ENCODE data around the gene CTNNA2.
A peak's percentile ranks its signal among the peaks of the same experiment; 100 is the strongest.

CTNNA2 gene

DNA sequence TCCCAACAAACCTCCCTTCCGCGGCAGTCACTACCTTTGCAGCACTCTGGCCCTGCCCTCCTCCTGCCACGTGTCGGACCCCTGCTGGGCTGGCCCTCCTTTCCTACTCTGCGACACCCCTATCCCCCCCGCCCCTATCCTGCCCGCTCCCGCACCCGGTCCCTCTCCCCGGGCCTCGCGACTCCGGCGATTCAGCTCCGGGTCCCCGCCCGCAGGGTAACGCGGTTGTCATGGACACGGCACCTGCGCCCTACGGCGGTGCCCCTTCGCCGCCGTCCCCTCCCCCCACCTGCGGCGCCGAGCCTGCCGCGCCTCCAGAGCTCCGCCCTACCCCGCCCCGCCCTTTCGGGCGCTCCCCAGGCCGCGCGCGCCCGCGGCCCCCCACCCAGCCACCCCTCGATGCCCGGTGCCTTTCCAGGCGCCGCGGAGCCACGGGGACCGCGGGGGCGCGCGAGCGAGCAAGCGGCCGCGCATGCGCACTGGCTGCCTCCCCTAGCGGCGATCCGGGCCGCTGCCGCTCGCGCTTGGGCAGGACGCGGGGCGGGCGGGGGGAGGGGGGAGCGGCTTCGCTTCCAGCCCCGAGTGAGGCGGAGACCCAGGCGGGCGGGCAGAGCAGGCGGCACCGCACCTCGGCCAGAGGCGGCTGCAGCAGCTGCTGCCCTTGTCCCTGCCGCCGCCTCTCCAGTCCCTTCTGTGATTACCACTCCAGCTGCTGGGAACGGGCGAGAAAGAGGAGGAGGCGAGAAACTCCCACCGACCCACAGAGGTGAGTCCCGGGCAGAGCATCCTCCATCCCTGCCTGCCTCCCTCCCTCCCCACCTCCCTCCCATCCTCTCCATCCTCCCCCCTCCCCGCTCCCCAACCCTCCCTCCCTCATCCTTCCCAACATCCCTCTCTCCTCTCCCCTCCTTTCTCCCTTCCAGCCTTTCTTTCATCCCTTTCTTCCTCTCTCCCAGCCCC, at the start of gene CTNNA2:
CTNNA2 (plus strand) TSS at position 610 of the 960 bp plus-strand sequence.
- peak; percentile 79 for DNase-seq (ENCODE audit: low spot score)

DNA sequence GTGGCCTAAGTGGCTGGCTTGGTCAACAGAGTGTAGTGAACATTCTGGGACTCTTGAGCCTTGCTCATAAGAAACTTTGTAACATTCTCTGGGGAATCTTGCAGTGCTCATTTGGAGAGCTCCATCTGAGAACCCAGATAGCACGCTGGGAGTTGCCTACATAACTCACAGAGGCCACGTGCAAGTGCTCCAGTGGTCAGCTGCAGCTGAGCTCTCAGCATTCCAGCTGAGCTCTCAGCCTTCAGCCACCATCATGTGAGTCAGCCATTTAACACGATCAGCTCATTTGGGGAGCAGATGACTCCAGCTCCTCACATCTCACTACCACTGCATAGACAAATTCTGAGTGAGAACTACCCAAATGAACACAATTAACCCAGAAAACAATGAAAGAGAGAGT, 25.5 kb upstream of the CTNNA2 start:
- DNase-seq (ENCODE audit: low spot score): no peak

DNA sequence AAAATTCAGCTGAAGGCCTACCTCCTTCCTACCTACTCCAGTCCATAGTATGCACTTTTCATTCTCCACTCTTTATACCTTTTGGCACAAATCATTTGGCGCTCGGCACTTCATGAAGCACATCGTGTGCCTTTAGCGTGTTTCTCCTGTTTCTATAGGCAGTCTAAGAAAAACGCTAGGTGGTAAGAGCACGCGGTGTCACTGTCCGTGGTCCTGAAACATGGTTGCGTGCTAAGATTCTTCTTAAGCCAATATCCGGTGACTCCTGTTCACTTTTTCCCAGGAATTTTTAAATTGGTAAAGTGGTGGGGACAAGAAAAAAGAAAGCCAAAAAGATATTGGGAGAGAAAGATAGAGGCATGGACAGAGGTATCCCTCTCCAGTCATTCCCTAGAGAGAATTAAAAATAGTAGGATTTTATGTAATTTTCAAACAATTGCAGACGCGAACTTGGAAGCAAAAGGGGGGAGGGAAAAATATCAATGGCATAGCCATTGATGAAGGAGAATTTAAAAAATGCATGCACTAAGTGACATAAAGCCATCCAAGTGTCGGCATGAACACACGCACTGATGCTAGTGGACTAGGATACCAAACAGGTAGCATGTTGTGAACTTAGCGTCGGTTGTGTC, 1.4 kb upstream of the CTNNA2 start:
- DNase-seq (ENCODE audit: low spot score): no peak

DNA sequence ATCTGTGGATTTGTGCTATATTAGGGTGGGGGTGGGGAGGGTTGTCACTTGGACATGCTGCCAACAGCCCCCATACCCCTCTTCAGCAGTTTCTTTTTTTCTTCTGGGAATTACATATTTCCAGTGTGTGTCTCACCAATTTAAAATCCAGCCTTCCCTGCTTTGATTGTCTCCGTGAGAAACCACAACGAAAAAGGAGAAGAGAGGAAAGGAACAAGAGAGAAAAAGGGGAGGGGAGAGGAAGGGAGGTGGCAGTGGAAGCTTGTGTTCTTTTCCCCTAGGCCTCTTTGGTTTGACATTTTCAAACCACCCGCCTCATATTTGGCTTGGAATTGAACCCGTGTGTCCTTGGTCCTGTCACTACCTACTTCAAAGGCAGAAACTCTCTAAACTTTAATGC, 860 bp downstream of the CTNNA2 start:
- no peak for DNase-seq (ENCODE audit: low spot score)

DNA sequence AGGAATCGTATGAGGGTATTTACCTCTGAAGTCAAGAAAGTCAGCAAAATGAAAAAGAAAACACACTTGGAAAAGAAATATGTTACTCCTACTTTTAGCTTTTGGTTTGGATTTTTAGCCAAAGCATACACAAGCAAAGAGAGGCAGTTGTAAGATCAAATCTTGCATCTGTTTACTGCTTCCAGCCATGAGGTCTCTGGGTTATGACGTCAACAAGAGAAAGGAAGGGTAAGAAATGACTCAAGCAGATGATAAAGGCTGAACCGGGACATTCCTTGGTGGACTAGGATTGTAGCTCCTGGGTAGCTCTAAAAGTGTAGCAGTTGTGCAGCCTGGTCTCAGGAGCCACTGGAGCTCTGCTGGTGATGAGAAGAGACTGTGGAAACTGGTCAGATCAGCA, 16.8 kb downstream of the CTNNA2 start:
- DNase-seq (ENCODE audit: low spot score): no peak

DNA sequence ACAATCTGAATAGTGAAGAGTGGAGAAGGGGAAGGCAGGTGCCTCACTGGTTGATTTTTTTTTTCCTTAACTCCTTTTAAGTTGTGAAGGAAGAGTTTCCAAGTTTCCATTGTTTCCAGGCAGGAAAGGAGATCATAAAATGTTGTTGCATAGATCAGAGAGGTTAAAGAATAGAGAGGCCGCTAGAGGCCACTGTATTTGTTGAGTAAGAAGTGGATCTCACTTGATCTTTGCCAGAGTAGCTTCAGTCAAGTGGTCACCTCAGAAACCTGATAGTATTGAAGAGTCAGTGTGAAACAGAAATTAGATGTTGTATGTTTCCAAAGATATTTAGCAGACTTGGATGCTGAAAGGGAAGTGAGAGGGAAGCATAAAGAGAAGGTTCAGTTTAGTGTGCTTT, 17.6 kb downstream of the CTNNA2 start:
- no peak for DNase-seq (ENCODE audit: low spot score)

DNA sequence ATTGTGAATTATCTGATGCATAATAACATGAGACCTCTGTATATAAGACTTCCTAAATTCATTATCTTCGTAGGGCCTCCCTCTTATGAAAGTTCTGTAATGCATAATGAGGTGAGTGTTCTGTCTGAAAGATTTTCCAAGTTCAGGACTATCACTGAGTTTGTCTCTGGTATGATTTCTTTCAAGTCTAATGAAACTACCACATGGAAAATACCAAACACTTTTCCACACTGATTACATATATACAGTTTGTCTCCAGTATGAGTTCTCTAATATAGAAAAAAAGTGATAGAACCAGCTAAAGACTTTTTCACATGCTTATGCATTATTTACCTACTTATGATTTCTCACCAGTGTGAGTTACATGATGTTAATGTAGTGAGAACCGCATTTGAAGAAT, 34.7 kb downstream of the CTNNA2 start:
- no peak for DNase-seq (ENCODE audit: low spot score)

DNA sequence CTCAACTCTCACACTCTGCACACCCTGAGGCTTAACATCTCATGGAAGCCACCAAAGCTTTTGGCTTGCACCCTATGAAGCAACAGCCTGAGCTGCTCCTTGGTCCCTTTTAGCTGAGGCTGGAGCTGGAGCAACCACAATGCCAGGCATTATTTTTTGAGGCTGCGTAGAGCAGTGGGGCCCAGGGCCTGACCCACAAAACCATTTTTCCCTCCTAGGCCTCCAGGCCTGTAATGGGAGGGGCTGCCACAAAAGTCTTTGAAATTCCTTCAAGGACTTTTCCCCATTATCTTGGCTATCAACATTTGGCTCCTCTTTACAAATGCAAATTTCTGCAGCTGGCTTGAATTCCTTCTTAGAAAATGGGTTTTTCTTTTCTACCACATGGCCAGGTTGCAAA, 39.8 kb downstream of the CTNNA2 start:
- no peak for DNase-seq (ENCODE audit: low spot score)

DNA sequence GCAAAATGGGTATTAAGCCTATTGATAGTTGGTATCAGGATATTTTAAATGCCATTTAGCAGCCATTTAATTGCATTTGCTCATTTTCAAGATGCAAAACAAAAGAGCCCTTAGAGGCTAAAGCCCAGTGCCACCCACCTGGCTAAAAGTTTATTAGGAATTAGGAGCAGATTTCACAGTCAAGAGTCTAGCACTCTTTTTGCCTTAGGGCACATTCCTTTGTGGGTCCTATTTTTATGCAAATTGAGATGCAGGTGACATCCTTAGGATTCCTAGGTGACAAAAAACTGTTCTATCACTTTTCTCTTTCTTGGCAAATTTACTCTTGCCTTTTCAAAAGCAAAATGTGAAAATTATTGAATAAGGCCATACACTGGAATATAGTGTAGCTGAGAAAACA, 42.0 kb downstream of the CTNNA2 start:
- DNase-seq (ENCODE audit: low spot score): no peak

DNA sequence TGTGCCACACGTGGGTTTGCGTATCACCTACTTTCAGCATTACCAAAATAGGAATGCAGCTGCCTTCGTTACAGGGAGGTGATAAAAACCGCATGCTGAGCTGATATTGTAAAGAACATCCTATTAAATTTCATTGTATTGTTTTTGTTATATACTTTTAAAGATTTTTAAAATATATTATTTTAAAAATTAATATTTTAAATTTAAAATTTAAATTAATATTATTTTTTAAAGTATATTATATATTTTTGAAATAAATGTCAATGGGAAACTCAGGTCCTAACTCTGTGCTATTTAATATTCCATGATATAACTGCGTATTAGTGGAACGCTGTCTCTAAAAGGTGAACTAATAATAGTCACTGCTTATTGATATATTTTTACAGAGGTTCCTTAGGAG, 51.2 kb downstream of the CTNNA2 start:
- DNase-seq (ENCODE audit: low spot score): no peak

DNA sequence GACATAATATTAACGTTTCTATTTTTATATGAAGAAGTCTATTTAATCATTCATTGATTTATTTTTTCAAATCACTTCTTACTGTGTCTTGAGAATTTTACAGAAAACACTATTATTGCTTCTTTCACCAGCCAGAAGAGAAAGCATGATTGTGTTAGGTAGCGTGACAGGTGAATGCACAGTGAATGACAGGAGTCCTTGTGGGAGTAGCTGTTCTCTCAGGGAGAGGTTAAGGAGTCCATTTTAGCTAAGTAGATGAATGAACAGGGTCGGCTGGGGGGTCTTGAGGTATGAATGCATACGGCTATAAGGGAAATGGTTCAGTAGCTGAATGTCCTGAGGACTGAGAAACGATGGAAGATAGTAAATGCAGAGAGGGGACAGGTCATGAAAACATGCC, 56.2 kb downstream of the CTNNA2 start:
- no peak for DNase-seq (ENCODE audit: low spot score)

DNA sequence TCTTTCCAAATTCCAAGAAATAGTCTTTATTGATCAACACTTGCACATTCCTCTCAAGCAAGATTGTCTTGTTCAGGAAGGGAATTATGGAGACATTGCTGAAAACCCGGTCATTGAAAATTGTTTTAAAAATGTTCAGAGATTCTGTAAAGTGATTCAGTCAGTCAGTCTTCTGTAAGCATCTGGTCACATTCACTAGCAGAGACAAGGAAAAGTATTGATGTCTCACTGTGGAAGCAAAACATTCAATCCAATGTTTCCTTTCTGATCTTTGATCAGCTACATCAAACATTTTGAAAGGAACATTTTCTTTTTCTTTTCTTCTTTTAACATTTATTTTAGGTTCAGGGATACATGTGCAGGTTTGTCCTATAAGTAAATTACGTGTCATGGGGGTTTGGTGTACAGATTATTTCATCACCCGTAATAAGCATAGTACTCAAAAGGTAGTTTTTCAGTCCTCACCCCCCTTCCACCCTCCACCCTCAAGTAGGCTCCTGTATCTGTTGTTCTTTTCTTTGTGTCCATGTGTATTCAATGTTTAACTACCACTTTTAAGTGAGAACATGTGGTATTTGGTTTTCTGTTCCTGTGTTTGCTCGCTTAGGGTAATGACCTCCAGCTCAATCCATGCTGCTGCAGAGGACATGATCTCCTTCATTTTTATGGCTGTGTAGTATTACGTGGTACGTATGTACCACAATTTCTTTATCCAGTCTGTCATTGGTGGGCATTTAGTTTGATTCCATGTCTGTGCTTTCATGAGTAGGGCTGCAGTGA, 61.2 kb downstream of the CTNNA2 start:
- no peak for DNase-seq (ENCODE audit: low spot score)

DNA sequence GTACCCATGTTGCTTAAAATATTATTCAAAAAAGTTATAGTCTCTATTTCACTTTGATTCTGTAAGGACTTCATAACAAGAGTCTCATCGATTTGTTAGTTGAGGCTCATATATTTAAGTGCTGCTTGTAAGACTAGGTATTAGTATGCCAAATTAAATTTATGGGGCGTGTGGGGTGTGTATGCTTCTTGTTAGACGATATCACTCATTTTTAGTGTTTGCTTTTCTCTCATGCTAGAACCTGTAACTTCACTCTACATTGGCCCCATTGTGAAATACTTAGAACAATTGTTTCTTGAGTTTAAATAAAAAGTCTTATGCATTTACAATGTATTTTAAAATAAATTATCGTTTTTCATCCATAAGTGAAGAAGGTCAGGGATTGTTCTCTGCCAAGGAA, 63.6 kb downstream of the CTNNA2 start:
- no peak for DNase-seq (ENCODE audit: low spot score)

DNA sequence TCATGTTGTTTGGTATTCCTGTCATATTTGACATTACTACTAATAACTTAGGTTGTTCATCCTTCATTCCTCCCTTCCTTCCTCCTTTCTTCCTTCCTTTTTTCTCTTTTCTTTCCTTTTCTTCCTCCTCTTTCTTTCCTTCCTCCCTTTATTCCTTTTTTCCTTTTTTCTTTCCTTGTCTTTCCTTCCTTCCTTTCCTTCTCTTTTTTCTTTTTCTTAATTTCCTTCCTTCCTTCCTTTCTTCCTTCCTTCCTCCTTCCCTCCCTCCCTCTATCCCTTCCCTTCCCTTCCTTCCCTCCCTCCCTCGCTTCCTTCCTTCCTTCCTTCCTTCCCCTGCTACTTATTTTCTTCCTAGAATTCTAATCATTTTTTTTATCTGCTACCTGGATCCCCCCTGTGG, 66.1 kb downstream of the CTNNA2 start:
- no peak for DNase-seq (ENCODE audit: low spot score)

DNA sequence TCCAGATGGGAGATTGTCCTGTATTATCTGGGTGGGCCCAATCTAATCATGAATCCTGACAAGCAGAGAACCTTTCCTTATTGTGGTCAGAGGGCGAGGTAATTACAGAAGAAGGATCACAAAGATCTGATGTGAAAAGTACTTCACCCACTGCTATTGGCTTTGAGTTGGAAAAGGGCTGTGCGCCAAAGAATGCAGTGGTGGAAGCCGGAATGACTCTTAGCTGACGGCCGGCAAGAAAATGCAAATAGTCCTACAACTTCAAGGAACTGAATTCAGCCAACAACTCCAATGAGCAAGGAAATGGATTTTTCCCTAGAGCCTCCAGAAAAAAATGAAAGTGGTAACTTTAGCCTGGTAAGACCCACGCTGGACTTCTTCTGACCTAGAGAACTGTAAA, 67.3 kb downstream of the CTNNA2 start:
- no peak for DNase-seq (ENCODE audit: low spot score)

DNA sequence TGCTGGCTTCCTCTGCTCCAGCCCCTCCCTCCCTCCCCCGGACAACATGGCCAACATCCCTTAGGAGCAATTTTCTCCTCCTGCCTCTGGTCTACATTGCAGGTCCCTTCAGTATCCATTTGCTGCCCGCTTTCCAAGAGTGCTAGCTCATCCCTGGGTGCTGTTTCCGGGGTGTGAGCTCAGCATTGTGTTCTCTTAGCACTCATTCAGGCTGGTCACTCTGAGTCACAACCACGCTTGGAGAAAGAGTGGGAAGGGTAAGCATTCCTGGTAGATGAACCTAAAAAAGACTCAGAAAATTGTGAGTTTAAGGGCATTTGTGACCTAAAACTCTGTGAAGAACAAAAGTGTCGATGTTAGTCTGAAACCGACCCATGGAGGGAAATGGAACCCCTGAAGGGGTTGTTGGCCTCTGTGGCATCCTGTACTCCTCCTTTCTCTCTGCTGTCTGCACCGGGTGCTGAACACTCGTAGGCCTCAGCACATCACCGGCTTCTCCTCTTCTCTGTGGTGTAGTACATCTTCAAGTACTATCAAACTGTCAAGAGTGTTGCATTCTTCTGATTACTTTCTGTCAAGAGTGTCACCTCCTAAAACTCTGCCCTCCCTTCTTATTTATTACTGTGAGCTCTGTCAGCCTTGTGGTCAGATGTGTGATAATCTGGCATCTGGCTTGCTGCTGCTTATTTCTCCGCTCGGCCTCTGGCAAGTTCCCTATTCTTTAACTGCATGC, 73.0 kb downstream of the CTNNA2 start:
- DNase-seq (ENCODE audit: low spot score): no peak

DNA sequence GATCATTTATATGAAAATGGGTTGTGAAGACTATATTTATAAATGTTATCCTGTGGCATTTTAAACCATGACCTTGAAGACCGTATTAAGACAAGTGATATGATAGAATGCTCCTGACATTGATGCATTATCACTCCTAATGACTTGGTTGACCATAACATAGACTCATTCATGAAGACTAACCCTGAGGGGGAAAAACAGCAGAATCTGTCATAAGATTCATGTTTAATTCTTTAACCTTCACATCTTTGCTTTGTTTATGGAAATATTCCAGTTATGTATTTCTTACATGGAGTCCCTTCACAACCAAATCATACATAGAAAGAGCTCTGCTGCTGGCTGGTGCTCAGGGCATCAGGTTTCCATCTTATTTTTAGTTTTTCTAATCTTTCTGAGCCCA, 78.4 kb downstream of the CTNNA2 start:
- no peak for DNase-seq (ENCODE audit: low spot score)

DNA sequence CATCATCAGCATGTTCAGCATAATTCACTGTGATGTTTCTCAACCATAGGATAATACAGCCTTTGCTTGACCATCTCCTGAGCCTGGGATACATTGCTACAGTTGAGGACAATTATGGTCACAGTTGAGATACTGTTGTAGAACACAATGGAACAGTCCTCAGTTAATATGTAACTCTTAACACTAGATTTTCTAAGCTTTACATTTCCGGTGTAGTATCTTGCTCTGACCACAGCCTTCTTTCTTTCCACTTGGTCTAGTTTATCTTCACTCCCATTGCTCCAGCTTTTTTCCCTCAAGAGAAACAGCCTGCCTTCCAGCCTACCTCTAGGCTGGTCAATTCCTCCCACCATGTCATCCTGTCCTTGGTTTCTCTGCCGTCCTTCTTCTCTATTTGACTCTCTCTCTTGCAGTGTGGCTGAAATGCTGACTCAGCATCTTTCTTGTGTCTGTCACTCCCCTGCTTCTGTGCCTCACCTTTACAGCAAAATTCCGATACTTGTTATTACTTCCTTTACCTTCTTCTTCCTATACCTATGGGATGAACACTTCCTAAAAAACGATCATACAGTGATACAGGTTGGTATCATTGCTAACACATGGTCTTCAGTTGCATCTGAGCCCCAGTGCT, 80.5 kb downstream of the CTNNA2 start:
- no peak for DNase-seq (ENCODE audit: low spot score)

DNA sequence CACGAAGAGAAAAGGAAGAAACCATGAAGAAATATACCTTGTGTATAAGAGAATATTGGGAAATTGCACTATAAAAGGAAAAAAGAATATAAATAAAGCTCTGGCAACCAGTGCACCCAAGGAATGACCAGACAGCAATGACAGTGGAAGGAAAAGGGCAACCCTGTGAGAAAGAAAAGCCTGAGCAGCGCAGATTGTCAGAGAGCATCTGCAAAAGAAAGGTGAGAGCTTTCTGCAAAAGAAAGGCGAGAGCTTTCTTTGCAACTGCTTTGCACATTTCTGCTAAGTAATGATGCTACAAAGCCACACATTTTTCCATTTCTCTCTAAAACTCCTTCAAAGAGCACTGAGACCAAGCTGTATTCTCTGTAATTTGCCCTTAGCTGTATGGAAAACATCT, 83.6 kb downstream of the CTNNA2 start:
- DNase-seq (ENCODE audit: low spot score): no peak

DNA sequence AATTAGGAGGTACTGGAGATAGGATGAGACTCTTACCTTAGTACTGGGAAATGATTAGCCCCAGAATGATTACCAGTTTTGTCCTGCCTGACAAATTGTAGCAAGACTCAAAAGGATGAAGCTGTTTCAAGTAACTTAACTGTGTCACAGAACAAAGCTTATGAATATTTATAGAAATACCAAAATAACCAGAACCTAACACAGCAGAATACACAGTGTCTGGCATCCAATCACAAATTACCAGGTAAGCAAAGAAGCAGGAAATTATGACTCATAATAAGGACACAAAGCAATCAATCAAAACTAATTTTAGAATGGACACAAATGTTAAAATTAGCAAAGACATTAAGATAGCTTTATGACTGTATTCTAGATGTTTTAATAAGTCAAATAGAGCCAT, 91.9 kb downstream of the CTNNA2 start:
- no peak for DNase-seq (ENCODE audit: low spot score)

DNA sequence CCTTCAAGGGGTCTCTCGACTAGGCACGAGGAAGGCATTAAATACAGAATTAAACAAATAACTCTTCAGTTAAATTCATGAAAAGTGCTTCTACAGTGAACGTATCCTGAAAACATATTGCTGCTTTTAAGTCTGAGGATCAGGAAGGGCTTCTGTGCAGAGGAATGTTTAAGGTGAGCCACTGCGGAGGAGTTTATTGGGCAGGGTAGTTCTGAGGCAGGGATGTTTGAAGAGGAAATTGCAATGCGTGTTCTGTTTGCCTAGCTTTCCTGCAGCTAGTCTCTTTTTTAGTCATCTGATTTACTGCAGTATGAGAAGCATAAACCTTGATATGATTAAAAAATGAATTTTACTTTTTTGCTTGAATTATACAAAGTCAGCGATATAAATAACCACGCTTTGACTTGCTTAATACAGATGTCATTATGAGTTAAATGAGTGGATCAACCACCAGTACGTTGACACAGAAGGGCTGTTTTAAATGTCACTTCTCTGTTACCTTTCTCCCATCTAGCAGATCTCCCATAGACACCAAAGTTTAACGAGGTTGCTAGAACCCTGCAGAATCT, 98.7 kb downstream of the CTNNA2 start:
- DNase-seq (ENCODE audit: low spot score): no peak

All from AG08396 (cell line).